Activated CD4-positive, alpha-beta T cell treated with anti-CD3 and anti-CD28 coated beads, Interleukin-2, amount 50 U/mL, for 24 hours (primary cell): ENCODE measurements around the gene HPF1.
"Not testable (repeated sequence)": the region's sequence is repeated elsewhere in the genome, so short reads cannot be mapped to it uniquely, and the experiment has no call there.

Experiments used
- DNase-seq, 2 donors: peaks; one replicate each; pipeline ENCODE4 v3.0.0-alpha.2; 2020; ENCODE audit warnings: low read depth in 1 of 2, low spot score in 1 of 2

Gene HPF1

GRCh38 chr4:169741569-169741968 is 16.2 kb downstream of the HPF1 start:
- no peak for DNase-seq

DNA sequence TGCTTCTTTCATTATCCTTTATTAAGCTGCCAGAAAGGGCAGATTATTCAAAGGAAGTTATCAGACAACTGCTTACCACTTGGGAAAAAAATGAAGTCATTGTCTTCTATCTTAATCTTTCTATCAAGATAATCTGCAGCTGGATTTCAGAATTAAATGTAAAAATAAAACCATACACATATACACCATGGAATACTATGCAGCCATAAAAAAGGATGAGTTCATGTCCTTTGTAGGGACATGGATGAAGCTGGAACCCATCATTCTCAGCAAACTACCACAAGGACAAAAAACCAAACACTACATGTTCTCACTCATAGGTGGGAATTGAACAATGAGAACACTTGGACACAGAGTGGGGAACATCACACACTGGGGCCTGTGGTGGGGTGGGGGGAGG is 19.1 kb downstream of the HPF1 start:
- DNase-seq = not testable (repeated sequence)

- DNase-seq = no peak
Measured at GRCh38 chr4:169730564-169730963, 27.2 kb downstream of the HPF1 start.

- no peak for DNase-seq
Measured at GRCh38 chr4:169727616-169728015, 30.1 kb downstream of the HPF1 start.

DNA sequence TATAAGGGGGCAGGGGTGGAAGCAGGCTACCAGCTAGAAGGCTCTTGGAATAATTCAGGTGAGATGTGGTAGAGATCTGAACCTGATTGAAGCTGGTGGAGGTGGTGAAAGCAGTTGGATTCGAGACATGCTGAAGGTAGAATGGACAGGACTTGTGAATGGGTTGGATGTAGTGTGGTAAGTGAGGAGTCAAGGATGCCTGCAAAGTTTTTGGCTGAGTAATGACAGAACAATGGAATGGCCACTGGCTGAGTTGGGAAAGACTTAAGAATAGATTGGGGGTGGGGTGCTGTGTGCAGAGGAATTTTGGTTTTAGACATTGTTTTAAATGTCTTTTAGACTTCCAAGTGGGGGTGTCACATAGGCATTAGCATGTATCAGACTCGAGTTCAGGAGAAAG is 33.5 kb downstream of the HPF1 start:
- no peak for DNase-seq

- no peak for DNase-seq
Measured at GRCh38 chr4:169723207-169723965, 34.4 kb downstream of the HPF1 start.

DNA sequence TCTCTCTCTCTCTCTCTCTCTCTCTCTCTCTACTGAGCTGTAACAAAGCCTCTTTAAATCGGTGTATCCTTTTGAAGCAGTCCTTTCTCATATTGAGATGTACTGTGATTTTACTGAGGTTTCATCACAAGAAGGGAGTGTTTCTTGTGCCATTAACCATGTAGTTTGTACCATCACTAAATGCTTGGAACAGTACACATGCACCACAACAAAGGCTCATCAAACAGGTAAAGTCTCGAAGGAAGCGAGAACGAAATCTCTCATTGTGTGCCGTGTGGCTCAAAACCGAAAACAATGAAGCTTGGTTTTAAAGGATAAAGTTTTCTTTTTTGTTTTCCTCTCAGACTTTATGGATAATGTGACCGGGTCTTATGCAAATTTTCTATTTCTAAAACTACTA is 37.2 kb downstream of the HPF1 start:
- DNase-seq = no peak

DNA sequence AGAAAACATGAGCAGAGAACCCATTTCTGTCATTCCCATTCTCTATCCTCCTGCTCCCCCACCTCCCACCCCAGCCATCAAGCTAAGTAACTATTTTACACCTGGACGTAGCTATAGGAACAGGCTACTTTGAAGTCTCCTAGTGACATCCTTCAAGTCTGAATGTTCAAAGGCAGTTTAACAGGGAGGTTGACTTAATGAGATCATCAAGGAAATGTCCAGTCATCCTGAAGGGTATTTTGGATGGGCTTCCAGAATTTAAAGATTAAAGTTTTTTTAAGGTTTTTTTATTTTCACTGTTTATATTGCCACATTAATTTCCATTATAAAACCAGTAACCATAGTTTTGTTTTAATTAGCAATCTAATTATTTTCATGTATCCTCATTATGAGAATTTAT is 41.1 kb downstream of the HPF1 start:
- DNase-seq = no peak

GRCh38 chr4:169715826-169716225 is 41.9 kb downstream of the HPF1 start:
- DNase-seq = no peak

DNA sequence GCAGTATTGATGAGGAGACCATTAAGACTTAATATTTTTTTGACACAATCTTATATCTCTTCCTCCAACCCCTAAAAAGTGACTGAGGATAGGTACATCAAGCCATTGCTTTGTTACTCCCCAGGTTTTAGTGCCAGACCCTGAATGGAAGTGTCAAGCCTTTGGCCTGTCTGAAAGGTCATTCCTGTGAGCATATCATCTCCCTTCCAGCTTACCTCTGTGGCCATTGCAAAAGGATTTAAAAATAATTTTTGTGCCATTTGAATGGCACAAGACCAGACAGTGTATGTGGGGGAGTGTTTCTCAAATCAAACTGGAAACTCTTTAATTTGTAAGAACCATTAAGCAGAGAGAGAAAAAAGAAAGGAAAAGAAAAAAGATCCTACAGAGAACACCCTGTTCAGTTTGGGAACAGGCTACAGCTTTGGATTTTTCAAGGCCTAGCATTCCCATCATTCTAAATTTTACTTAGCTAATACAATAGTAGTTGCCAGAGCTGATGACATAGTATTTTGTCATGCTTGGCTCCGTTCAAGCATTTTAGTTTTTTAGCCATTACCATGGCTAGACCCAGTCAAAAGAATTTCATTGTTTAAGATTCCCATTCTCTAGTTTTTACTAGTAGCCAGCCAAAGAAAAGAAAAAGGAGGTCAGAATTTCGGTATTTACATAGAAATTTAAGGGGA is 49.6 kb downstream of the HPF1 start:
- DNase-seq = no peak

GRCh38 chr4:169698331-169698730 is 59.4 kb downstream of the HPF1 start:
- DNase-seq = no peak

DNA sequence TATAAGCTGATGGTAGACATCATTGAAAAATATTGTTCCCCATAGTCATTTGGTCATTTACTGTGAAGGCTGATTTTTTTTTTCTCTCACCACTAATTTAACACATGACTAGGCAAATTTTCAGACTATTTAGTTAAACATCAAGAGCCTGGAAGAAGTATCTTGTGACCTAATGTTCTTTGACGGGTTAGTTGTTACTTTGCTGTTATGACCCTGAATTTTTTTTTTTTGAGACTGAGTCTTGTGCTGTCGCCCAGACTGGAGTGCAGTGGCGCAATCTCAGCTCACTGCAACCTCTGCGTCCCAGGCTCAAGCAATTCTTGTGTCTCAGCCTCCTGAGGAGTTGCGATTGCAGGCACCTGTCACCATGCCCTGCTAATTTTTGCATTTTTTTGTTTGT is 67.0 kb downstream of the HPF1 start:
- no peak for DNase-seq

DNA sequence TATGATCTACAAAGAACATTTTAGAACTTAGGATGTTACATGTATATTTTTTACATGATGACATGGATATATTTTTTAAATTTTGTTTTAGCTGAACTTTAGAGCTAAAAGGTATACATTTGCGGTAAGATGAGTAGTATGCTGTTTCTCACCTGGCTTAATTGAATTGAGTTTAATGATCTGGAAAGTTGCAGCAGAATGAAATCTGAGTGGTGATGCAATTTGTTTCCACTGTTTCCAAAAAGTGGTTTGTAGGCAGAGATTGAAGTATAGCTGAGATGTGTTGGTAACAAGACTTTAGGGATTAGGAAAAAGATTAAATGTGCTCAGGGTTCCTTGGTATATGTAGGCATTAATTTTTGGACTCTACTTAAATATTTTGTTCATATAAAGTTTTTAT is 68.1 kb downstream of the HPF1 start:
- DNase-seq = no peak

- no peak for DNase-seq
Measured at GRCh38 chr4:169682372-169683047, 75.2 kb downstream of the HPF1 start.
